OCI-LY1 (cell line): ENCODE measurements around the gene PALD1.

ENCODE experiments used
- H2AFZ ChIP-seq: fragments of 200-600 bp; sonication (generic), shearing (Covaris generic); 2 replicates; pipeline ENCODE4 v1.6.0; 2014; ENCODE audit warnings: antibody characterized with exemption, mild to moderate bottlenecking, low read length
- H3F3A ChIP-seq: fragments of 200-600 bp; sonication (generic), shearing (Covaris generic); 2 replicates; pipeline ENCODE4 v1.6.0; 2014; ENCODE audit warnings: mild to moderate bottlenecking, antibody characterized with exemption, low read length, moderate library complexity; ENCODE audit not compliant: insufficient read depth
- H3K27ac ChIP-seq: fragments of 200-600 bp; sonication (generic); 2 replicates; pipeline ENCODE4 v1.5.1; 2014; ENCODE audit warnings: low read length, mixed run types, mild to moderate bottlenecking, low read depth; ENCODE audit not compliant: poor library complexity, severe bottlenecking
- H3K27me3 ChIP-seq: fragments of 200-600 bp; sonication (generic); 2 replicates; pipeline ENCODE4 v1.6.0; 2014; ENCODE audit warnings: antibody characterized with exemption, mild to moderate bottlenecking, low read length, moderate library complexity; ENCODE audit not compliant: insufficient read depth
- H3K36me3 ChIP-seq: fragments of 200-600 bp; sonication (generic); 2 replicates; pipeline ENCODE4 v1.6.1; 2014; ENCODE audit warnings: mild to moderate bottlenecking, antibody characterized with exemption, low read length, moderate library complexity, mixed read lengths; ENCODE audit not compliant: insufficient read depth
- H3K4me1 ChIP-seq: fragments of 200-600 bp; sonication (generic); 2 replicates; pipeline ENCODE4 v1.5.1; 2014; ENCODE audit warnings: mild to moderate bottlenecking, low read length, moderate library complexity; ENCODE audit not compliant: insufficient read depth, severe bottlenecking
- H3K4me2 ChIP-seq: fragments of 200-600 bp; sonication (generic), shearing (Covaris generic); 2 replicates; pipeline ENCODE4 v1.6.1; 2014; ENCODE audit warnings: low read length
- H3K4me3 ChIP-seq: fragments of 200-600 bp; sonication (generic); 2 replicates; pipeline ENCODE4 v1.5.1; 2014; ENCODE audit warnings: low read length, low read depth, mild to moderate bottlenecking, mixed read lengths; ENCODE audit not compliant: poor library complexity, severe bottlenecking
- H3K79me2 ChIP-seq: fragments of 200-600 bp; shearing (Covaris generic); 2 replicates; pipeline ENCODE4 v1.6.1; 2016; ENCODE audit warnings: mixed run types, low read length, mixed read lengths; ENCODE audit not compliant: insufficient read depth
- H3K9ac ChIP-seq: fragments of 200-600 bp; sonication (generic), shearing (Covaris generic); 2 replicates; pipeline ENCODE4 v1.6.1; 2014; ENCODE audit warnings: mild to moderate bottlenecking, low read length, mixed read lengths
- H3K9me2 ChIP-seq: fragments of 200-600 bp; sonication (generic), shearing (Covaris generic); 2 replicates; pipeline ENCODE4 v1.6.1; 2014; ENCODE audit warnings: low read depth, mild to moderate bottlenecking, low read length, mixed read lengths
- H3K9me3 ChIP-seq: fragments of 200-600 bp; shearing (Covaris generic); 2 replicates; pipeline ENCODE4 v1.6.1; 2014; ENCODE audit warnings: low read length, mixed read lengths
- H4K20me1 ChIP-seq: fragments of 200-600 bp; sonication (generic), shearing (Covaris generic); 2 replicates; pipeline ENCODE4 v1.6.0; 2016; ENCODE audit warnings: mild to moderate bottlenecking, low read length; ENCODE audit not compliant: insufficient read depth
- EZH2 ChIP-seq: fragments of 200-600 bp; sonication (generic), shearing (Covaris generic); IDR thresholded peaks from 2 replicates; pipeline ENCODE4 v1.8.0; 2017; ENCODE audit warnings: borderline replicate concordance, mixed run types, mild to moderate bottlenecking, antibody characterized with exemption, low read length, moderate library complexity, mixed read lengths
- TF ChIP-seq, protein P1 (sequence below): fragments of 200-600 bp; sonication (generic), shearing (Covaris generic); IDR thresholded peaks from 2 replicates; pipeline ENCODE4 v1.5.1; 2017; ENCODE audit warnings: mild to moderate bottlenecking, antibody characterized with exemption, low read length, moderate library complexity, mixed read lengths

Gene PALD1

DNA sequence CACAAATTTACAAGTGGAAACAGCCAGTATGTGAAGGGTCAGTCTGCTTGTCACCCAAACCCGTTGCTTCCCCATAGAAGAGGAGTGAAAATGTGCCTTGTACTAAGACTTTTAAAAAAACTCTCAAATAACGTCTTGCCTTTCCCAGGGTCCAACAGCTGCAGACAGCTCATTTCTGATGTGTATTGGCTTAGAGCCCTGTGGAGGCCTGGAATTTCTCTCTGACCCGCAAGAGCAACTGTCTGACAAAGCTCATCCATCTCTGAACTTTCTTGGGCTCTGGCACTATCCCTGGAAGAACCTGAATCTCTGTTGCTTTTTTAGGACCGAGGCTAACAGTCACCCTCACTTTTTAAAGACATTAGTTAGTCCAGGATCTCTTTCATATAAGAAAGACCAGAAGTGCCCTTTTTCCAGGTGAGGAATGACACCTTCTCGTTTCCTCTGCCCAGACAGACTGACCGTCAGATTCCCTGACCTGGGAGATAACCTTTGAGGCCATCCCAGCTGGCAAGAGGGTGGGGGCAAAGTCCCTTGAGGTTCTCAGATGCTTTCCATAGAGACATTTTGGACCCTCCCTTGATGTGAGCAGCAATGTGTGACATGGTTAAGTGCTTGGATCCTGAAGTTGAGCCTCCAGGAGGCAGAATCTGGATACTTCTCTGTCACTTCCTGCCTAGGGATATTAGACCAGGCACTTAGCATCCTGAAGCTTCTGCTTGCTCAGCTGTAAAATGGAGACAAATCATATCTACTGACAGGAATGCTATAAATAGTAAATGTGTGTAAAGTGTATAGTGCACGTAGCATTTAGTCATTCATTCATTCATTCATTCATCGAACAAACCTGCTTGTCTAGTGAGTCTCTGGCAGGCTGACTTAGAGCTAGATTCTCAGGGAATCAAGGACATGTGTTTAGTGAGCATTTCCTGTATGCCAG, 32.6 kb upstream of the PALD1 start:
- Histone ChIP-seq H3K9me3 (no peaks in the 10 kb centered on the region), H3F3A (no peaks in the 10 kb centered on the region), H3K9me2 (no peaks in the 10 kb centered on the region), H3K27ac (no peak overlapping the region), H2AFZ (no peak overlapping the region), H3K36me3 (no peaks in the 10 kb centered on the region), H4K20me1 (no peaks in the 10 kb centered on the region), H3K4me1 (no peaks in the 10 kb centered on the region), H3K27me3 (no peaks in the 10 kb centered on the region), H3K4me3 (no peak overlapping the region), H3K4me2 (no peak overlapping the region), H3K79me2 (no peaks in the 10 kb centered on the region), H3K9ac (no peak overlapping the region)
- TF ChIP-seq EZH2, result no peak
- TF ChIP-seq, protein P1, sequence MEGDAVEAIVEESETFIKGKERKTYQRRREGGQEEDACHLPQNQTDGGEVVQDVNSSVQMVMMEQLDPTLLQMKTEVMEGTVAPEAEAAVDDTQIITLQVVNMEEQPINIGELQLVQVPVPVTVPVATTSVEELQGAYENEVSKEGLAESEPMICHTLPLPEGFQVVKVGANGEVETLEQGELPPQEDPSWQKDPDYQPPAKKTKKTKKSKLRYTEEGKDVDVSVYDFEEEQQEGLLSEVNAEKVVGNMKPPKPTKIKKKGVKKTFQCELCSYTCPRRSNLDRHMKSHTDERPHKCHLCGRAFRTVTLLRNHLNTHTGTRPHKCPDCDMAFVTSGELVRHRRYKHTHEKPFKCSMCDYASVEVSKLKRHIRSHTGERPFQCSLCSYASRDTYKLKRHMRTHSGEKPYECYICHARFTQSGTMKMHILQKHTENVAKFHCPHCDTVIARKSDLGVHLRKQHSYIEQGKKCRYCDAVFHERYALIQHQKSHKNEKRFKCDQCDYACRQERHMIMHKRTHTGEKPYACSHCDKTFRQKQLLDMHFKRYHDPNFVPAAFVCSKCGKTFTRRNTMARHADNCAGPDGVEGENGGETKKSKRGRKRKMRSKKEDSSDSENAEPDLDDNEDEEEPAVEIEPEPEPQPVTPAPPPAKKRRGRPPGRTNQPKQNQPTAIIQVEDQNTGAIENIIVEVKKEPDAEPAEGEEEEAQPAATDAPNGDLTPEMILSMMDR, result no peak

DNA sequence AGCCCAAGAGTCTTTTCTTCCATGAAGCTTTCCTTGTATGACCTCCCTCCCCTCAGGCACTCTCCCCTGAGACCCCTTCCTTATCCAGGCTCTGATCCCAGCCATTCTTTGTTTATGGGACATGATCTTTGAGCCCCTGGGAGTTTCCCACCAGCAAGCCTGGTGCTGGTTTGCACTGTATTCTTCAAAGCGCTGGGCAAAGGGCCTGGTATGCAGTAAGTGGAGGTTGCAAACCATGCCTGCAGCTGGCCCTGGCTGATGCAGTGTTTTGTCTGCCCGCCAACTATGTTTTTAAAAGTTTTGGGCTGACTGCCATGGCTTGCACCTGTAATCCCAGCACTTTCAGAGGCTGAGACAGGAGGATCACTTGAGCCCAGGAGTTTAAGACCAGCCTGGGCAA, 30.3 kb upstream of the PALD1 start:
- Histone ChIP-seq H3K4me2 (no peak overlapping the region), H4K20me1 (no peaks in the 10 kb centered on the region), H3K27ac (no peak overlapping the region), H3K9me3 (no peaks in the 10 kb centered on the region), H3F3A (no peaks in the 10 kb centered on the region), H2AFZ (no peak overlapping the region), H3K79me2 (no peaks in the 10 kb centered on the region), H3K9ac (no peak overlapping the region), H3K4me1 (no peaks in the 10 kb centered on the region), H3K9me2 (no peaks in the 10 kb centered on the region), H3K27me3 (no peaks in the 10 kb centered on the region), H3K36me3 (no peaks in the 10 kb centered on the region), H3K4me3 (no peak overlapping the region)
- TF ChIP-seq, protein P1, result no peak
- no peak for TF ChIP-seq EZH2

DNA sequence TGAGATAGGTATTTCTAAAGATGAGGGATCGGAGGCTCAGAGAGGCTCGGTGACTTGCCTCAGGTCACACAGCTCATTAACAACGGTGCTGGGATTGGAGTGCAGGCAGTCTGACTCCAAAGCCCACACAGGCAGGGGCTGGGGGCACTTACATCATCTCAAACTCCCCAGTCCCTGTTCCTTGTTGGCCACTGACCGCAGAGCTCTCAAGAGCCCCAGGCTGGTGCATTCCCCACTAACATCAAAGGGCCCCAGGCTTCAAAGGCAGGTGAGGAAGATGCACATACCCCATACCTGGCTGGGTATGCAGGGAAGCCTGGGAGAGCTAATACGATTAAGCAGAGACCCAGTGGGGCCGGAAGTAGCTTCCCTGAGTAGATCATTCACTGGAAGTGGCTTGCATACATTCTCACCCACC, 23.3 kb upstream of the PALD1 start:
- no peak overlapping the region for H3K4me3 ChIP-seq
- peaks cover 5% of the 10 kb centered on the region for H3K4me1 ChIP-seq
- no peaks in the 10 kb centered on the region for H3K36me3 ChIP-seq
- 0 out of 2 replicates have a peak, but pooled peaks cover 4% of the 10 kb centered on the region for H3K27me3 ChIP-seq
- no peak overlapping the region for H3K27ac ChIP-seq
- H3K4me2 ChIP-seq, result no peak overlapping the region
- no peaks in the 10 kb centered on the region for H3K9me2 ChIP-seq
- no peaks in the 10 kb centered on the region for H4K20me1 ChIP-seq
- no peak overlapping the region for H2AFZ ChIP-seq
- H3K79me2 ChIP-seq, result no peaks in the 10 kb centered on the region
- no peaks in the 10 kb centered on the region for H3K9me3 ChIP-seq
- H3K9ac ChIP-seq, result no peak overlapping the region
- no peaks in the 10 kb centered on the region for H3F3A ChIP-seq
- TF ChIP-seq EZH2, result no peak
- TF ChIP-seq, protein P1, result no peak
